Mucosa of descending colon (tissue), 3 donors: ENCODE results near the gene SYNRG. TPM values are rescaled to one million over a fixed set of nuclear protein-coding genes. Genes with fewer than 3 reads are reported as not detected.
"Not testable (repeated sequence)": the region's sequence is repeated elsewhere in the genome, so short reads cannot be mapped to it uniquely, and the experiment has no call there.

Experiments used
- ATAC-seq: fragments of 200-7000 bp; cut with Tn5 transposase; one replicate; pipeline ENCODE4 v1.9.1; 2020; ENCODE audit warnings: mild to moderate bottlenecking, moderate library complexity
- DNase-seq, 3 donors: peaks; one replicate each; pipeline ENCODE4 v3.0.0-alpha.2; 2020
- H3K36me3 ChIP-seq: fragments of 200-600 bp; one replicate; pipeline ENCODE4 v1.8.0; 2021; ENCODE audit warnings: low read depth, mild to moderate bottlenecking
- H3K4me1 ChIP-seq: fragments of 200-600 bp; one replicate; pipeline ENCODE4 v1.8.0; 2021; ENCODE audit warnings: low read depth, mild to moderate bottlenecking
- H3K4me3 ChIP-seq: fragments of 200-600 bp; one replicate; pipeline ENCODE4 v1.8.0; 2021; ENCODE audit warnings: mild to moderate bottlenecking
- H3K9me3 ChIP-seq: fragments of 200-600 bp; one replicate; pipeline ENCODE4 v1.8.0; 2021; ENCODE audit warnings: mild to moderate bottlenecking
- intact Hi-C, 2 donors: fragments of 100-400 bp; cut with DNase I in 1 of 2; cut with micrococcal nuclease in 1 of 2; formaldehyde crosslinking; loops; one replicate each; pipeline versions ENCODE4 v1.11.0 to v1.11.1; 2022; cut with DNase I, micrococcal nuclease
- total RNA-seq, 3 donors: library from RNA; stranded (reverse); fragmentation: NEBNext Ultra II Directional in 2 of 3; extraction: Animal tissue kit (Norgen Biotek cat#: 25700) in 2 of 3; gene quantifications; one replicate each; pipeline versions ENCODE4 v1.2.1 to v1.2.4, GENCODE V29; 2021 to 2023
- TF ChIP-seq, protein P1 (sequence below): fragments of 200-600 bp; IDR thresholded peaks from one replicate; pipeline ENCODE4 v1.8.0; 2022; ENCODE audit warnings: antibody characterized with exemption, mild to moderate bottlenecking
- donor health status: DM: no; HTN: no; CAD: no; lungs with moderate emphysema.
- donor health status: DM: no; HTN: no; CAD: no.
- donor health status: DM: no; HTN: yes; CAD: no.

Gene SYNRG
- total RNA-seq, 3 donors from 2014 or later = 36.8 to 46.2 (median 38.1) TPM

DNA sequence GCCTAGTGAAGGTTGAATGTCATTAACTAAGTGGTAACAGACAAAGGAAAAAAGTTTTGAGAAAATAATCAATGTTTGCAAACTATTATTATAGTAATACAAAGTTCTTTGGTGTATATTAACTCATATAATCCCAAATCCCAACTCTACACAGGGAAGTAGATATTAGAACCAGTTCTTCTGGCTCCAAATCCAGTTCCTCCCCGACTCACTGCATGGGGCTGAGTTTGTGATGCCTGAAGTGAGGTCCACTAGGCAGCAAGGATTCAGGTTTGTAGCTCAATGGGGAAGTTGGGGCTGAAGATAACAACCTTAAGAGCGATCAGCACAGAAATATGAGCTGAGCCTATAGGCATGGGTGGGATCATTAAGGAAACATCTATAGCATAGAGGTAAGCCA lies 5.6 kb upstream of the SYNRG start:
- ATAC-seq (no peak), DNase-seq (no peak)
- H3K4me3 ChIP-seq = no peak overlapping the region
- no peaks in the 10 kb centered on the region for H3K9me3 ChIP-seq
- intact Hi-C loops = no loop called here
- TF ChIP-seq, protein P1, sequence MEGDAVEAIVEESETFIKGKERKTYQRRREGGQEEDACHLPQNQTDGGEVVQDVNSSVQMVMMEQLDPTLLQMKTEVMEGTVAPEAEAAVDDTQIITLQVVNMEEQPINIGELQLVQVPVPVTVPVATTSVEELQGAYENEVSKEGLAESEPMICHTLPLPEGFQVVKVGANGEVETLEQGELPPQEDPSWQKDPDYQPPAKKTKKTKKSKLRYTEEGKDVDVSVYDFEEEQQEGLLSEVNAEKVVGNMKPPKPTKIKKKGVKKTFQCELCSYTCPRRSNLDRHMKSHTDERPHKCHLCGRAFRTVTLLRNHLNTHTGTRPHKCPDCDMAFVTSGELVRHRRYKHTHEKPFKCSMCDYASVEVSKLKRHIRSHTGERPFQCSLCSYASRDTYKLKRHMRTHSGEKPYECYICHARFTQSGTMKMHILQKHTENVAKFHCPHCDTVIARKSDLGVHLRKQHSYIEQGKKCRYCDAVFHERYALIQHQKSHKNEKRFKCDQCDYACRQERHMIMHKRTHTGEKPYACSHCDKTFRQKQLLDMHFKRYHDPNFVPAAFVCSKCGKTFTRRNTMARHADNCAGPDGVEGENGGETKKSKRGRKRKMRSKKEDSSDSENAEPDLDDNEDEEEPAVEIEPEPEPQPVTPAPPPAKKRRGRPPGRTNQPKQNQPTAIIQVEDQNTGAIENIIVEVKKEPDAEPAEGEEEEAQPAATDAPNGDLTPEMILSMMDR = no peak
- peaks cover 5% of the 10 kb centered on the region for H3K36me3 ChIP-seq
- peaks cover under 1% of the 10 kb centered on the region for H3K4me1 ChIP-seq

DNA sequence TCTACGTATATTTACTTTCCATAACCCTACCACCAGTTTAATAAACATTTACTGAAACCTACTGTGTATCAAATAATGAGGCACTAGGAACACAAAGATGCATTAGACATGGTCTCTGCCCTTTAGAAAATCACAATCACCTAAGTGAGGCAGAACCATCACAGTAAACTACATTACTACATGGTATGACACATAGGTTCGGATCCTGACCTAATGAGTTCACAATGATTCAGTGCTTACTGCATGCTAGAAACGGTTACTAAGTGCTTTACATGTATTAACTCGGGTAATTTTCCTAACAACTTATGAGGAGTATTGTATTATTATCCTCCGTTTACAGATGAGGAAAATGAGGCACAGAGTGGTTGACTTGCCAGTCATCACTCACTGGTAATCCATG lies 5.2 kb upstream of the SYNRG start:
- Histone ChIP-seq H3K9me3 (no peaks in the 10 kb centered on the region), H3K4me3 (no peak overlapping the region), H3K36me3 (peaks cover 5% of the 10 kb centered on the region), H3K4me1 (peaks cover 5% of the 10 kb centered on the region)
- intact Hi-C loops = no loop called here
- ATAC-seq (no peak), DNase-seq (no peak)
- TF ChIP-seq, protein P1 = no peak

DNA sequence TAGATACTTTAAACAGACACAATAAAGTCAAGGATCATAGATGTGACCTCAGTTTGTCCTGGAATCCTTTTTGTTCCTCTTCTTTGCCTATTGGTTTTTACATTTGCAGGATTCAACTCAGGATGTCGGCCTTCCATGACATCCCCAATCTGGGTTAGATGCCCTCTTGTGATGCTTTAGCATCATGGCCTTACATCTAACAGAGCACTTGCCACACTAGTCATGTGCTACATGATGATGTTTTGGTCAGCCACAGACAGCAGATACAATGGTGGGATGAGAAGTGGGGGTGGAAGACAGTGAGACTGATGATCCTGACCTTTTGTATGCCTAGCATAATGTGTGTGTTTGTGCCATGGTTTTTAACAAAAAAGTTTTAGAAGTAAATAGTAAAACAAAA lies 1.8 kb upstream of the SYNRG start:
- Histone ChIP-seq H3K4me1 (peaks cover 16% of the 10 kb centered on the region), H3K9me3 (no peaks in the 10 kb centered on the region), H3K36me3 (no peaks in the 10 kb centered on the region), H3K4me3 (no peak overlapping the region)
- TF ChIP-seq, protein P1 = no peak
- ATAC-seq (no peak), DNase-seq (no peak)
- intact Hi-C loops = no loop called here

DNA sequence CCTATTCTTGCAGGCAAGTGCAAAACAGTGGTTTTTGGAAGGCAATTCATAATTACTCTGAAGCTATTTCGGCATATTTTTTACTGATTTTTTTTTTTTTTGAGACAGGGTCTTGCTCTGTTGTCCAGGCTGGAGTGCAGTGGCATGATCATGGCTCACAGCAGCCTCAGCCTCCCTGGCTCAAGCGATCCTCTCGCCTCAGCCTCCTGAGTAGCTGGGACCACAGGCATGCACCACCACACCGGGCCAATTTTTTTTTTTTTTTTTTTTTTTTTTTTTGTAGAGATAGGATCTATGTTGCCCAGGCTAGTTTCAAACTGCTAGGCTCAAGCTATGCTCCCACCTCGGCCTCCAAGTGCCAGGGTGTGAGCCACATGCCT lies 813 bp upstream of the SYNRG start:
- DNase-seq, intact Hi-C loops, ATAC-seq, H3K9me3 ChIP-seq, H3K36me3 ChIP-seq, H3K4me3 ChIP-seq: not testable (repeated sequence)
- H3K4me1 ChIP-seq = peaks cover 16% of the 10 kb centered on the region

DNA sequence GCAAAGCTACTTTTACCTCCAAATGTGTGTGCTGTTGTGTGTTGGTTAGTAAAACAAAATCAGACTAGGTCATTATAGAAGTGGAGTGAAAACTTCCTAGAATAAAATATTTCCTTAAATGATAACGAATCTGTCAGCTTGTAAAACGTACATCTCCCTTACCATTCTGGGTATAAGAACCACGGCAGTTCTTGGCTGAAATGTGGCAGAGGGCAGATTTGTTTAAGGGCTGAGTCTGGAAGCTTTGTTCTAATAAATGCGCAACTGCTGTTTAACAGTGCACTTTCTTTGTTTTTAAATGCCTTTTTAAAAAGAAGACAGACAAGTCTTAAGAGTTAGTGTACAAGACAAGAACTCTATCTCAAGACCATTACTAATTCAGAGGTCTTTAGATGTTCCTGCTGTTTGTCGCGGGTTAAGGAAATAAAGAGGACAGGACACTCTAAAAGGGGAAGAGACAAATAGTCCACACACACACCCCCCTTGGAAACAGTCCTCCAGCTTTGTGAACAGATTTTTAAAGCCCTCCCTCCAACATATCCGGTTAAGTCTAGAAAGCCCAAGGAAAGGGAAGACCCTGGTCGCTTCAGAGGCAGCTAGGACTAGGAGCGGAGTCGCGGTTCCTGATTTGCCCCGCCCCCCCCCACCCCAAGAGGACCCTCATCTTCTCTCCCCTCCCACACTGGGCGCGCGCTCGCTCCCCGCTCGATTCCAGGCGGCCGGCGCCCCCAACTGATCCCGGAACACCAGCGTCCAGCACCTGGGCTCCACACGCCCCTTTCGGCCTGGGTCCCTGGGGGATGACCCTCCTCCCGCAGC lies 658 bp downstream of the SYNRG start:
- intact Hi-C loops = no loop called here

More for the DNA sequence above, 658 bp downstream of the SYNRG start:
- DNase-seq = no peak
- TF ChIP-seq, protein P1 = no peak
- Histone ChIP-seq H3K4me3 (peak overlapping the region; percentile 99), H3K9me3 (no peaks in the 10 kb centered on the region), H3K4me1 (peaks cover 16% of the 10 kb centered on the region), H3K36me3 (no peaks in the 10 kb centered on the region)
- peak; percentile 40 for ATAC-seq
